Ascending aorta (tissue), 2 donors: ENCODE data around the gene ZNF408. TPM values are rescaled to one million over a fixed set of nuclear protein-coding genes. Genes with fewer than 3 reads are reported as not detected.

Experiments used
- DNase-seq, 2 donors: peaks; one replicate each; pipeline ENCODE4 v3.0.0-alpha.2; 2019; ENCODE audit warnings: low spot score in 2 of 2
- H3K27ac ChIP-seq, 2 donors: fragments of 200-600 bp; sonication (generic); one replicate each; pipeline ENCODE4 v1.5.1; 2016 to 2017; ENCODE audit warnings: mild to moderate bottlenecking in 1 of 2
- H3K27me3 ChIP-seq: fragments of 200-600 bp; sonication (generic); one replicate; pipeline ENCODE4 v1.5.1; 2017
- H3K36me3 ChIP-seq, 2 donors: fragments of 200-600 bp; sonication (generic); one replicate each; pipeline ENCODE4 v1.5.1; 2016
- H3K4me1 ChIP-seq, 2 donors: fragments of 200-600 bp; sonication (generic); one replicate each; pipeline ENCODE4 v1.5.1; 2016 to 2017; ENCODE audit warnings: mild to moderate bottlenecking in 1 of 2
- H3K4me3 ChIP-seq, 2 donors: fragments of 200-600 bp; sonication (generic); one replicate each; pipeline ENCODE4 v1.5.1; 2016 to 2017; ENCODE audit warnings: mild to moderate bottlenecking in 1 of 2
- H3K9me3 ChIP-seq, 2 donors: fragments of 200-600 bp; sonication (generic); one replicate each; pipeline ENCODE4 v1.5.1; 2016
- intact Hi-C: fragments of 100-400 bp; cut with DNase I; formaldehyde crosslinking; loops from one replicate; pipeline ENCODE4 v1.15.1; 2023
- total RNA-seq: library from RNA; depleted of rRNA; stranded (reverse); fragments of >200 nt; gene quantifications from one replicate; pipeline ENCODE4 v1.1.0, GENCODE V29; 2016
- TF ChIP-seq, protein P1 (sequence below), 3 experiments: fragments of 200-600 bp in 2 of 3; fragments of 450-650 bp in 1 of 3; sonication (generic) in 2 of 3; IDR thresholded peaks; one replicate each; pipeline ENCODE4 v1.5.1; 2016 to 2019; ENCODE audit warnings: antibody characterized with exemption in 3 of 3, mild to moderate bottlenecking in 1 of 3, moderate library complexity in 1 of 3

ZNF408 gene
- total RNA-seq, 1 donor from 2014 or later, result 9.7 TPM

DNA sequence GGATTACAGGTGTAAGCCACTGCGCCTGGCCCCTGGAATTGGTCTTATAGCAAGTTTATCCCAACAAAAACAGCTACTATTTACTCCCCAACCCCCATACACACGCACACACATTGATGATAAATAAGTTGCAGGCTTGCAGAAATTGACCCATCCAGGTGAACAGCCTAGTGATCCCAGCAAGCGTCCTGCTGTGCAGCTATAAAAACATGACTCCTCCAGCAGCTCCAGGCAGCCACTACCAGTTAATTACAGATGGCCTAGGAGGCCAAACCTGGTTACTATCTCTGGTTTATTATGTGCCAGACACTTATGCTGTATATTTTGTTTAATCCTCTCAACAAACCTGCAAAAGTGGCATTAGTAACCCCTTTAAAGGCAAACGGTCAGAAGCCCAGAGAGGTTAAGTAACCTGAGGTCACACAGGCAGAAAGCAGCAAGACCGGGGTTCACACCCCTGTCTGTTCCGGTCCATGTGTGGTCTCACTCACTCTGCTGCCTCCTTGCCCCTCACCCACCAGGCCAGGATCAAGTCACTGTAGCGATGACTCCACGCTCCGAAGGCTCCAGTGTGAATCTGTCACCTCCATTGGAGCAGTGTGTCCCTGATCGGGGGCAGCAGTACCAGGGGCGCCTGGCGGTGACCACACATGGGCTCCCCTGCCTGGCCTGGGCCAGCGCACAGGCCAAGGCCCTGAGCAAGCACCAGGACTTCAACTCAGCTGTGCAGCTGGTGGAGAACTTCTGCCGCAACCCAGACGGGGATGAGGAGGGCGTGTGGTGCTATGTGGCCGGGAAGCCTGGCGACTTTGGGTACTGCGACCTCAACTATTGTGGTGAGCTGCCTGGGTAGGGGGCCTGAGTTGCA lies 24.7 kb downstream of the ZNF408 start:
- Histone ChIP-seq H3K4me1 (no peaks in the 10 kb centered on the region), H3K9me3 (no peaks in the 10 kb centered on the region), H3K27me3 (no peaks in the 10 kb centered on the region), H3K36me3 (no peaks in the 10 kb centered on the region), H3K4me3 (no peak overlapping the region), H3K27ac (no peak overlapping the region)
- intact Hi-C loops, result no loop called here
- TF ChIP-seq, protein P1, sequence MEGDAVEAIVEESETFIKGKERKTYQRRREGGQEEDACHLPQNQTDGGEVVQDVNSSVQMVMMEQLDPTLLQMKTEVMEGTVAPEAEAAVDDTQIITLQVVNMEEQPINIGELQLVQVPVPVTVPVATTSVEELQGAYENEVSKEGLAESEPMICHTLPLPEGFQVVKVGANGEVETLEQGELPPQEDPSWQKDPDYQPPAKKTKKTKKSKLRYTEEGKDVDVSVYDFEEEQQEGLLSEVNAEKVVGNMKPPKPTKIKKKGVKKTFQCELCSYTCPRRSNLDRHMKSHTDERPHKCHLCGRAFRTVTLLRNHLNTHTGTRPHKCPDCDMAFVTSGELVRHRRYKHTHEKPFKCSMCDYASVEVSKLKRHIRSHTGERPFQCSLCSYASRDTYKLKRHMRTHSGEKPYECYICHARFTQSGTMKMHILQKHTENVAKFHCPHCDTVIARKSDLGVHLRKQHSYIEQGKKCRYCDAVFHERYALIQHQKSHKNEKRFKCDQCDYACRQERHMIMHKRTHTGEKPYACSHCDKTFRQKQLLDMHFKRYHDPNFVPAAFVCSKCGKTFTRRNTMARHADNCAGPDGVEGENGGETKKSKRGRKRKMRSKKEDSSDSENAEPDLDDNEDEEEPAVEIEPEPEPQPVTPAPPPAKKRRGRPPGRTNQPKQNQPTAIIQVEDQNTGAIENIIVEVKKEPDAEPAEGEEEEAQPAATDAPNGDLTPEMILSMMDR (IDR thresholded peaks at IDR 0.05), result no peak
- no peak for DNase-seq

DNA sequence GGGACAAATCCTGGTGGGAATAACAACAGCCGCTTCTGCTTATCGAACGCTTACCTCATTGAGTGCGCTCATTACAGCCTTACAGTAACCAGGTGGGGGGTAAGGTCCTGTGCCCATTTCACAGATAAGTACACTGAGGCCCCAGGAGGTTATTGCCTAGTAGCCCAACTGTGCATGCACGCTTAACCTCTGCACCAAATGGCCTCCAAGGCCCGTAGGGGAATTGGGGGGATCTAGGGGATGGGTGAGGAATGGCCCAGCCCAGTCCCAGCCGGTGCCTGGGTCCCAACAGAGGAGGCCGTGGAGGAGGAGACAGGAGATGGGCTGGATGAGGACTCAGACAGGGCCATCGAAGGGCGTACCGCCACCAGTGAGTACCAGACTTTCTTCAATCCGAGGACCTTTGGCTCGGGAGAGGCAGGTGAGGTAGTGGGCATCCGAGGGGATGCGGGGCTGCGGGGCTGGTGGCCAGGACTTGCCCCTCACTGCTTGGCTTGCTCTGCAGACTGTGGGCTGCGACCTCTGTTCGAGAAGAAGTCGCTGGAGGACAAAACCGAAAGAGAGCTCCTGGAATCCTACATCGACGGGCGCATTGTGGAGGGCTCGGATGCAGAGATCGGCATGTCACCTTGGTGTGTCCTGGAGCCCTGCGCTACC lies 25.5 kb downstream of the ZNF408 start:
- Histone ChIP-seq H3K4me1 (no peaks in the 10 kb centered on the region), H3K4me3 (no peak overlapping the region), H3K36me3 (no peaks in the 10 kb centered on the region), H3K27me3 (no peaks in the 10 kb centered on the region), H3K9me3 (no peaks in the 10 kb centered on the region), H3K27ac (no peak overlapping the region)
- DNase-seq, result no peak
- intact Hi-C loops, result no loop called here
- TF ChIP-seq, protein P1 (IDR thresholded peaks at IDR 0.05), result no peak

DNA sequence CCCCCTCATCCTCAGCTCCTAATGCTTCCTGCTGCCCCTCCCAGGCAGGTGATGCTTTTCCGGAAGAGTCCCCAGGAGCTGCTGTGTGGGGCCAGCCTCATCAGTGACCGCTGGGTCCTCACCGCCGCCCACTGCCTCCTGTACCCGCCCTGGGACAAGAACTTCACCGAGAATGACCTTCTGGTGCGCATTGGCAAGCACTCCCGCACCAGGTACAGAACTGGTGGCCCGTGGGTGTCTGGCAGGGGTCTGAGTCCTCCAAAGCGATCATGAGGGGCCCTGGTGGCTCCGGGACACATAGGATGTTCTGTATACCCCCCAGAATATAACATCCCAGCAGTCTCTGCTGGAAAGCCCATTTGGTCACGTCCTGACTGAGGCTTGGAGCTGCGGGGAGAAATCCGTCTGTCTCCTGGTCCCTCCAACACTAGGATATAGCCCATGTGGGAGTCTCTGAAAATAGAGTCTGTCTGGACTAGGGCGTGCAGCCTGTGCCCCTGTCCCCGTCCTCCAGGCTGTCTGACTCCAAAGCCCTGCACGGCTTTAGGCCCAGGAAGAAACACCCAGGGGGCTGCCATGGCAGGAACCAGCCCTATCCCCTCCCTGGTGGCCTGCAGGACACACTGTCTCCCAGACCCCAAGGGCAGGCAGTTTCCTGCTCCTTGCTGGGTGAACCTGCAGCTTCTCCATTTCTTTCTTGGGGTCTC lies 27.3 kb downstream of the ZNF408 start:
- no peaks in the 10 kb centered on the region for H3K36me3 ChIP-seq
- intact Hi-C loops, result no loop called here

DNA sequence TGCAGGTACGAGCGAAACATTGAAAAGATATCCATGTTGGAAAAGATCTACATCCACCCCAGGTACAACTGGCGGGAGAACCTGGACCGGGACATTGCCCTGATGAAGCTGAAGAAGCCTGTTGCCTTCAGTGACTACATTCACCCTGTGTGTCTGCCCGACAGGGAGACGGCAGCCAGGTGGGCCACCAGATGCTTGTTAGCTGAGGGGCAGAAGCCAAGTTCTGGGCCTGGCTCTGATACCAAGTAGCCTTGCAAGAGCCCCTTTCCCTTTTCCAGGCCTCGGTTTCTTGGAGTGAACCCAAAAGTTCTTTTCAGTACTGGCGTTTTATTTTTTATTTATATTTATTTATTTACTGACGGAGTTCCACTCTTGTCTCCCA lies 27.8 kb downstream of the ZNF408 start:
- Histone ChIP-seq H3K27ac (no peak overlapping the region), H3K27me3 (no peaks in the 10 kb centered on the region), H3K4me1 (no peaks in the 10 kb centered on the region), H3K36me3 (no peaks in the 10 kb centered on the region), H3K4me3 (no peak overlapping the region), H3K9me3 (no peaks in the 10 kb centered on the region)
- intact Hi-C loops, result no loop called here
- DNase-seq, result no peak
- TF ChIP-seq, protein P1 (IDR thresholded peaks at IDR 0.05), result no peak

More for the DNA sequence above, 27.3 kb downstream of the ZNF408 start:
- no peaks in the 10 kb centered on the region for H3K27me3 ChIP-seq
- H3K27ac ChIP-seq, result no peak overlapping the region
- no peaks in the 10 kb centered on the region for H3K4me1 ChIP-seq
- no peak overlapping the region for H3K4me3 ChIP-seq
- TF ChIP-seq, protein P1 (IDR thresholded peaks at IDR 0.05), result no peak
- no peaks in the 10 kb centered on the region for H3K9me3 ChIP-seq
- no peak for DNase-seq

DNA sequence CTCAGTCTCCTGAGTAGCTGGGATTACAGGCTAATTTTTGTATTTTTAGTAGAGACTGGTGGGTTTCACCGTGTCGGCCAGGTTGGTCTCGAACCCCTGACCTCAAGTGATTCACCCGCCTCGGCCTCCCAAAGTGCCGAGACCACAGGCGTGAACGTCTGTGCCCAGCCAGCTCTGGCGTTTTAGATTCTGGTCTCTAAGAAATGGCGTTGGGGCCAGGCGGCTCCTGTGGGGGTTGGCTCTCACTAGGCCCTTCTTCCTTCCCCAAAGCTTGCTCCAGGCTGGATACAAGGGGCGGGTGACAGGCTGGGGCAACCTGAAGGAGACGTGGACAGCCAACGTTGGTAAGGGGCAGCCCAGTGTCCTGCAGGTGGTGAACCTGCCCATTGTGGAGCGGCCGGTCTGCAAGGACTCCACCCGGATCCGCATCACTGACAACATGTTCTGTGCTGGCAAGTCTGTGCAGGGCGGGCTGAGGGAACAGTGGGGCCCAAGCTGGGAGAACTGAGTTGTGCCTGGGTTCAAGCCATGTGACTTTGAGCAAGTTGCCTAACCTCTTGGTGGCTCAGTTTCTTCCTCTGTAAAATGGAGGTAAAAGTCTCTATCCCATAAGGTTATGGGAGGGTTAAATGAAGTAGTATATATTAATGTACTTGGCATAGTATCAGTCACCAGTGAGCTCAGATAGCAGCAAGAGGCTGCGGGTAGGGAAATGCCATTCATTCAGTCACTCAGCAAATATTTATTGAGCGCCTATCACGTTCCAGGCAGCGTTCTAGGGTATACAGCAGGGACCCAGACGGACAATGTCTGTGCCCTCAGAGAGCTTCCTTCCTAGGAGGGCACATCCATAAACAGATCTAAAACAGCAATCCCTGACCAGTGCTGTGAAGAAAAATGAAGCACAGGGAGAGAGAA lies 28.5 kb downstream of the ZNF408 start:
- H3K4me1 ChIP-seq, result no peaks in the 10 kb centered on the region
- intact Hi-C loops, result no loop called here
- no peak for DNase-seq

More for the DNA sequence above, 28.5 kb downstream of the ZNF408 start:
- H3K9me3 ChIP-seq, result no peaks in the 10 kb centered on the region
- TF ChIP-seq, protein P1 (IDR thresholded peaks at IDR 0.05), result no peak
- no peak overlapping the region for H3K27ac ChIP-seq
- H3K27me3 ChIP-seq, result no peaks in the 10 kb centered on the region
- no peak overlapping the region for H3K4me3 ChIP-seq
- H3K36me3 ChIP-seq, result no peaks in the 10 kb centered on the region
